DMS153 (cell line): ENCODE results near the gene DENND1A.
"Not testable (repeated sequence)": the region's sequence is repeated elsewhere in the genome, so short reads cannot be mapped to it uniquely, and the experiment has no call there.

Source experiments
- DNase-seq: peaks from one replicate; lab custom pipeline; 2025; lab: John Stamatoyannopoulos, UW

The DENND1A gene

GRCh38 chr9:123457583-123457982, 472.3 kb downstream of the DENND1A start:
- DNase-seq: no peak

GRCh38 chr9:123456011-123456410, 473.9 kb downstream of the DENND1A start:
- no peak for DNase-seq

- no peak for DNase-seq
These were observed 474.7 kb downstream of the DENND1A start for GRCh38 chr9:123455187-123455586.

- no peak for DNase-seq
These were observed 475.6 kb downstream of the DENND1A start for GRCh38 chr9:123454361-123454760.

GRCh38 chr9:123453831-123454321, 476.1 kb downstream of the DENND1A start:
- DNase-seq: no peak

- DNase-seq: no peak
These were observed 476.8 kb downstream of the DENND1A start for GRCh38 chr9:123453076-123453667.

- no peak for DNase-seq
These were observed 478.9 kb downstream of the DENND1A start for GRCh38 chr9:123450996-123451395.

- no peak for DNase-seq
These were observed 479.7 kb downstream of the DENND1A start for GRCh38 chr9:123450098-123450770.

GRCh38 chr9:123447934-123448646, 481.8 kb downstream of the DENND1A start:
- no peak for DNase-seq

- DNase-seq: no peak
These were observed 483.8 kb downstream of the DENND1A start for GRCh38 chr9:123445981-123446610.

GRCh38 chr9:123445116-123445515, 484.8 kb downstream of the DENND1A start:
- no peak for DNase-seq

GRCh38 chr9:123441769-123442168, 488.2 kb downstream of the DENND1A start:
- no peak for DNase-seq

GRCh38 chr9:123440256-123440655, 489.7 kb downstream of the DENND1A start:
- no peak for DNase-seq

- no peak for DNase-seq
These were observed 491.1 kb downstream of the DENND1A start for GRCh38 chr9:123438821-123439220.

GRCh38 chr9:123438321-123438720, 491.6 kb downstream of the DENND1A start:
- no peak for DNase-seq

GRCh38 chr9:123437201-123437600, 492.7 kb downstream of the DENND1A start:
- DNase-seq: no peak

- no peak for DNase-seq
These were observed 494.5 kb downstream of the DENND1A start for GRCh38 chr9:123435471-123435870.

- no peak for DNase-seq
These were observed 495.2 kb downstream of the DENND1A start for GRCh38 chr9:123434619-123435240.

GRCh38 chr9:123432331-123433236, 497.3 kb downstream of the DENND1A start:
- no peak for DNase-seq

- DNase-seq: no peak
These were observed 498.3 kb downstream of the DENND1A start for GRCh38 chr9:123431581-123431980.

GRCh38 chr9:123428450-123428849, 501.5 kb downstream of the DENND1A start:
- not testable (repeated sequence) for DNase-seq
